HEK293 (cell line): ENCODE results near the gene GPR158.
A peak's percentile ranks its signal among the peaks of the same experiment; 100 is the strongest.

Source experiments
- CTCF ChIA-PET: fragments of 350-600 bp; formaldehyde crosslinking; extraction: SDS; loops from one replicate; lab custom pipeline; 2021; ENCODE audit warnings: antibody characterized with exemption; lab: Yijun Ruan, JAX
- POLR2A ChIA-PET: fragments of 300-600 bp; formaldehyde crosslinking; extraction: SDS; loops from one replicate; lab custom pipeline; 2020; ENCODE audit warnings: antibody characterized with exemption, inconsistent platforms; lab: Yijun Ruan, JAX
- H3K27ac ChIP-seq: fragments of 200-500 bp; sonication (Bioruptor generic); 2 replicates; pipeline ENCODE4 v1.5.1; 2014; ENCODE audit warnings: low read depth, low read length, control low read depth, inconsistent platforms; ENCODE audit errors: extremely low read depth
- H3K36me3 ChIP-seq, 2 experiments: fragments of 200-500 bp in 1 of 2; sonication (Bioruptor generic) in 1 of 2; 1 replicate in 1 of 2; 2 replicates in 1 of 2; pipeline ENCODE4 v1.5.1; 2014 to 2017; ENCODE audit warnings: inconsistent platforms in 2 of 2, low read length in 2 of 2; ENCODE audit not compliant: control insufficient read depth in 2 of 2, insufficient read depth in 1 of 2
- H3K4me1 ChIP-seq: fragments of 200-500 bp; sonication (Bioruptor generic); 2 replicates; pipeline ENCODE4 v1.5.1; 2014; ENCODE audit warnings: mild to moderate bottlenecking, low read length, inconsistent platforms; ENCODE audit not compliant: control insufficient read depth, insufficient read depth
- H3K4me3 ChIP-seq: 2 replicates; pipeline ENCODE4 v1.5.1; 2011; ENCODE audit warnings: low read depth, mild to moderate bottlenecking, control low read depth, low read length, moderate library complexity
- H3K9me3 ChIP-seq: fragments of 200-500 bp; sonication (Bioruptor generic); 2 replicates; pipeline ENCODE4 v1.5.1; 2014; ENCODE audit warnings: low read depth, low read length, inconsistent platforms; ENCODE audit not compliant: control insufficient read depth, insufficient read depth
- BCL11B ChIP-seq: fragments of 450-650 bp; formaldehyde crosslinking; IDR thresholded peaks from 2 replicates; pipeline ENCODE4 v1.5.1; 2016; ENCODE audit warnings: low read depth, missing biosample characterization, missing genetic modification characterization
- GLI2 ChIP-seq: fragments of 450-650 bp; formaldehyde crosslinking; IDR thresholded peaks from 2 replicates; pipeline ENCODE4; 2017; ENCODE audit warnings: missing biosample characterization, missing genetic modification characterization, low read depth, borderline replicate concordance
- KLF8 ChIP-seq: fragments of 450-650 bp; formaldehyde crosslinking; IDR thresholded peaks from 2 replicates; pipeline ENCODE4 v1.5.1; 2016; ENCODE audit warnings: missing biosample characterization, missing genetic modification characterization
- SETDB1 ChIP-seq: IDR thresholded peaks from one replicate; pipeline ENCODE4 v1.6.1; 2017; ENCODE audit warnings: mild to moderate bottlenecking, low read length, moderate library complexity, mixed read lengths; ENCODE audit not compliant: insufficient read length
- ZNF138 ChIP-seq: fragments of 450-650 bp; formaldehyde crosslinking; IDR thresholded peaks from 2 replicates; pipeline ENCODE4 v1.5.1; 2016; ENCODE audit warnings: missing biosample characterization, missing genetic modification characterization, borderline replicate concordance
- ZNF341 ChIP-seq: fragments of 450-650 bp; formaldehyde crosslinking; IDR thresholded peaks from 2 replicates; pipeline ENCODE4; 2016; ENCODE audit warnings: low read depth, missing biosample characterization, missing genetic modification characterization
- ZNF416 ChIP-seq: fragments of 450-650 bp; formaldehyde crosslinking; IDR thresholded peaks from 2 replicates; pipeline ENCODE4 v1.5.1; 2016; ENCODE audit warnings: missing biosample characterization, missing genetic modification characterization
- ZNF423 ChIP-seq: fragments of 450-650 bp; formaldehyde crosslinking; IDR thresholded peaks from 2 replicates; pipeline ENCODE4 v1.5.1; 2016; ENCODE audit warnings: missing biosample characterization, missing genetic modification characterization
- ZNF621 ChIP-seq: fragments of 450-650 bp; formaldehyde crosslinking; IDR thresholded peaks from 2 replicates; pipeline ENCODE4 v1.5.1; 2017; ENCODE audit warnings: missing biosample characterization, missing genetic modification characterization
- ZNF654 ChIP-seq: fragments of 450-650 bp; formaldehyde crosslinking; IDR thresholded peaks from 2 replicates; pipeline ENCODE4 v1.5.1; 2016; ENCODE audit warnings: low read depth, missing biosample characterization, missing genetic modification characterization
- ZNF670 ChIP-seq: fragments of 450-650 bp; formaldehyde crosslinking; IDR thresholded peaks from 2 replicates; pipeline ENCODE4 v1.5.1; 2016; ENCODE audit warnings: missing biosample characterization, missing genetic modification characterization, low read depth
- ZNF707 ChIP-seq: fragments of 450-650 bp; formaldehyde crosslinking; IDR thresholded peaks from 2 replicates; pipeline ENCODE4 v1.5.1; 2016; ENCODE audit warnings: missing biosample characterization, missing genetic modification characterization
- ZNF776 ChIP-seq: fragments of 450-650 bp; formaldehyde crosslinking; IDR thresholded peaks from 2 replicates; pipeline ENCODE4 v1.5.0; 2017; ENCODE audit warnings: missing biosample characterization, missing genetic modification characterization, borderline replicate concordance
- ZNF843 ChIP-seq: fragments of 450-650 bp; formaldehyde crosslinking; IDR thresholded peaks from 2 replicates; pipeline ENCODE4 v1.5.1; 2016; ENCODE audit warnings: missing biosample characterization, missing genetic modification characterization
- ZSCAN23 ChIP-seq: fragments of 450-650 bp; formaldehyde crosslinking; IDR thresholded peaks from 2 replicates; pipeline ENCODE4 v1.5.1; 2016; ENCODE audit warnings: missing biosample characterization, missing genetic modification characterization
- TF ChIP-seq, protein P1 (sequence below): fragments of 450-650 bp; formaldehyde crosslinking; IDR thresholded peaks from 2 replicates; pipeline ENCODE4 v1.5.1; 2016; ENCODE audit warnings: missing biosample characterization, missing genetic modification characterization
- TF ChIP-seq, protein P2 (sequence below): fragments of 450-650 bp; formaldehyde crosslinking; IDR thresholded peaks from 2 replicates; pipeline ENCODE4 v1.5.1; 2016; ENCODE audit warnings: missing biosample characterization, missing genetic modification characterization
- TF ChIP-seq, protein P3 (sequence below): fragments of 450-650 bp; formaldehyde crosslinking; IDR thresholded peaks from 2 replicates; pipeline ENCODE4 v1.5.1; 2016; ENCODE audit warnings: missing biosample characterization, missing genetic modification characterization
- TF ChIP-seq, protein P4 (sequence below): fragments of 450-650 bp; formaldehyde crosslinking; IDR thresholded peaks from 2 replicates; pipeline ENCODE4 v1.5.1; 2016; ENCODE audit warnings: missing biosample characterization, missing genetic modification characterization
- TF ChIP-seq, protein P5 (sequence below): fragments of 450-650 bp; IDR thresholded peaks from 2 replicates; pipeline ENCODE4 v1.5.1; 2018; ENCODE audit warnings: missing biosample characterization, mild to moderate bottlenecking, missing genetic modification characterization

GPR158 gene

DNA sequence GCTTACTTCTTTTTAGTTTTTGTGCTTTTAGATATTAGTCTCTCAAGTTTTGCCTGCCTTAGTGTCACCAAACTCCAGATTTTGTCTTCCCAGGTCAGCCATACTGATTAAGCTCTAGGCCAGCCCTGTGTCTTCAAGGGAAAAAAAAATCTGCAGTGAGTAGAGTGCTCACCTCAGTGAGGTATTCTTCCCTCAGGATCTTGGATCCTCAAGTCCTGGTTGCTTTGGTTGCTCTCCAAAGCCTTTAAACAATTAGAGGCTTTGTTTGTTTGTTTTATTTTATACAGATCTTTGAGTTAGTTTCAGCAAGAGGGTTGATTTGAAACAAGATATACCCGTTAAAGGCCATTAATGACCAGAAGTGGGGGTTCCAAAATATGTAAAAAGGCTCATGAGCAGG, 165.2 kb downstream of the GPR158 start:
- ChIA-PET CTCF (interaction anchor here (0.7 kb wide), 1 partner anchor 9 kb away, joined by 3 read pairs; no protein-coding TSS in a partner anchor), POLR2A (no interaction called here)
- no peaks in the 10 kb centered on the region for H3K9me3 ChIP-seq
- no peak for TF ChIP-seq ZSCAN23
- TF ChIP-seq ZNF423 (tag by site-specific recombination), result no peak
- TF ChIP-seq, protein P1, sequence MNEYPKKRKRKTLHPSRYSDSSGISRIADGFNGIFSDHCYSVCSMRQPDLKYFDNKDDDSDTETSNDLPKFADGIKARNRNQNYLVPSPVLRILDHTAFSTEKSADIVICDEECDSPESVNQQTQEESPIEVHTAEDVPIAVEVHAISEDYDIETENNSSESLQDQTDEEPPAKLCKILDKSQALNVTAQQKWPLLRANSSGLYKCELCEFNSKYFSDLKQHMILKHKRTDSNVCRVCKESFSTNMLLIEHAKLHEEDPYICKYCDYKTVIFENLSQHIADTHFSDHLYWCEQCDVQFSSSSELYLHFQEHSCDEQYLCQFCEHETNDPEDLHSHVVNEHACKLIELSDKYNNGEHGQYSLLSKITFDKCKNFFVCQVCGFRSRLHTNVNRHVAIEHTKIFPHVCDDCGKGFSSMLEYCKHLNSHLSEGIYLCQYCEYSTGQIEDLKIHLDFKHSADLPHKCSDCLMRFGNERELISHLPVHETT (tag by site-specific recombination), result no peak
- no peak for TF ChIP-seq ZNF621 (tag by site-specific recombination)
- no peak for TF ChIP-seq ZNF341
- H3K4me3 ChIP-seq, result no peak overlapping the region
- no peaks in the 10 kb centered on the region for H3K36me3 ChIP-seq
- no peak overlapping the region for H3K27ac ChIP-seq
- no peaks in the 10 kb centered on the region for H3K4me1 ChIP-seq

DNA sequence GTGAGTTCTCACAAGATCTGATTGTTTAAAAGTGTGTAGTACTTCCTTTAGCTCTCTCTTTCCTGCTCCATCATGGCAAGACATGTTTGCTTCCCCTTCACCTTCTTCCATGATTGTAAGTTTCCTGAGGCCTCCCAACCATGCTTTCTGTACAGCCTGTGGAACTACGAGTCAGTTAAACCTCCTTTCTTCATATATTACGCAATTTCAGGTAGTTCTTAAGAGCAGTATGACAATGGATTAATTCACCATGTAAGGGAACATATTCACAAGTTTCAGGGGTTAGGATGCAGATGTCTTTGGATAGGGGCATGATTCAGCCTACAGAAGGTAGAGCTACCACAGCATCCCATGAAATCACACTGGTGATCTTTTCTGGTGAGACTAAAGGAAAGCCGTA, 174.7 kb downstream of the GPR158 start:
- CTCF ChIA-PET, result no interaction called here
- no peaks in the 10 kb centered on the region for H3K36me3 ChIP-seq

DNA sequence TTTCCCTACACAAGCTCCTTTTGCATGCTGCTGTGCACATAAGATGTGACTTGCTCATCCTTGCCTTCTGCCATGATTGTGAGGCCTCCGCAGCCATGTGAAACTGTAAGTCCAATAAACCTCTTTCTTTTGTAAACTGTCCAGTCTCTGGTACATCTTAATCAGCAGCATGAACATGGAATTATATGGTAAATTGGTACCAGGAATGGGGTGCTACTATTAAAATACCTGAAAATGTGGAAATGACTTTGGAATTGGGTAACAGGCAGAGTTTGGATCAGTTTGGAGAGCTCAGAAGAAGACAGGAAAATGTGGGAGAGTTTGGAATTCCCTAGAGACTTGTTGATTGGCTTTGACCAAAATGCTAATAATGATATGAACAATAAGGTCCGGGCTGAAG, 181.8 kb downstream of the GPR158 start:
- Histone ChIP-seq H3K36me3 (no peaks in the 10 kb centered on the region), H3K4me3 (no peak overlapping the region), H3K4me1 (no peaks in the 10 kb centered on the region), H3K27ac (no peak overlapping the region), H3K9me3 (no peaks in the 10 kb centered on the region; the same call in 1 of the 2 replicates)
- POLR2A ChIA-PET, result no interaction called here
- CTCF ChIA-PET, result no interaction called here
- TF ChIP-seq ZNF843, result no peak
- TF ChIP-seq, protein P2, sequence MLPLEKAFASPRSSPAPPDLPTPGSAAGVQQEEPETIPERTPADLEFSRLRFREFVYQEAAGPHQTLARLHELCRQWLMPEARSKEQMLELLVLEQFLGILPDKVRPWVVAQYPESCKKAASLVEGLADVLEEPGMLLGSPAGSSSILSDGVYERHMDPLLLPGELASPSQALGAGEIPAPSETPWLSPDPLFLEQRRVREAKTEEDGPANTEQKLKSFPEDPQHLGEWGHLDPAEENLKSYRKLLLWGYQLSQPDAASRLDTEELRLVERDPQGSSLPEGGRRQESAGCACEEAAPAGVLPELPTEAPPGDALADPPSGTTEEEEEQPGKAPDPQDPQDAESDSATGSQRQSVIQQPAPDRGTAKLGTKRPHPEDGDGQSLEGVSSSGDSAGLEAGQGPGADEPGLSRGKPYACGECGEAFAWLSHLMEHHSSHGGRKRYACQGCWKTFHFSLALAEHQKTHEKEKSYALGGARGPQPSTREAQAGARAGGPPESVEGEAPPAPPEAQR (tag by site-specific recombination), result no peak
- peak; percentile 65 for TF ChIP-seq ZNF707 (tag by site-specific recombination)
- no peak for TF ChIP-seq GLI2 (tag by site-specific recombination)
- TF ChIP-seq KLF8 (tag by site-specific recombination), result no peak

More for the DNA sequence above, 174.7 kb downstream of the GPR158 start:
- Histone ChIP-seq H3K9me3 (no peaks in the 10 kb centered on the region), H3K4me1 (no peaks in the 10 kb centered on the region), H3K4me3 (no peak overlapping the region), H3K27ac (no peak overlapping the region)
- POLR2A ChIA-PET, result no interaction called here
- no peak for TF ChIP-seq ZNF138 (tag by site-specific recombination)
- no peak for TF ChIP-seq ZNF776 (tag by site-specific recombination)
- TF ChIP-seq, protein P3, sequence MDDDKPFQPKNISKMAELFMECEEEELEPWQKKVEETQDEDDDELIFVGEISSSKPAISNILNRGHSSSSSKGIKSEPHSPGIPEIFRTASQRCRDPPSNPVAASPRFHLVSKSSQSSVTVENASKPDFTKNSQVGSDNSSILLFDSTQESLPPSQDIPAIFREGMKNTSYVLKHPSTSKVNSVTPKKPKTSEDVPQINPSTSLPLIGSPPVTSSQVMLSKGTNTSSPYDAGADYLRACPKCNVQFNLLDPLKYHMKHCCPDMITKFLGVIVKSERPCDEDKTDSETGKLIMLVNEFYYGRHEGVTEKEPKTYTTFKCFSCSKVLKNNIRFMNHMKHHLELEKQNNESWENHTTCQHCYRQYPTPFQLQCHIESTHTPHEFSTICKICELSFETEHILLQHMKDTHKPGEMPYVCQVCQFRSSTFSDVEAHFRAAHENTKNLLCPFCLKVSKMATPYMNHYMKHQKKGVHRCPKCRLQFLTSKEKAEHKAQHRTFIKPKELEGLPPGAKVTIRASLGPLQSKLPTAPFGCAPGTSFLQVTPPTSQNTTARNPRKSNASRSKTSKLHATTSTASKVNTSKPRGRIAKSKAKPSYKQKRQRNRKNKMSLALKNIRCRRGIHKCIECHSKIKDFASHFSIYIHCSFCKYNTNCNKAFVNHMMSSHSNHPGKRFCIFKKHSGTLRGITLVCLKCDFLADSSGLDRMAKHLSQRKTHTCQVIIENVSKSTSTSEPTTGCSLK (tag by site-specific recombination), result no peak
- TF ChIP-seq BCL11B (tag by site-specific recombination), result no peak
- TF ChIP-seq ZNF621 (tag by site-specific recombination), result no peak
- TF ChIP-seq, protein P4, sequence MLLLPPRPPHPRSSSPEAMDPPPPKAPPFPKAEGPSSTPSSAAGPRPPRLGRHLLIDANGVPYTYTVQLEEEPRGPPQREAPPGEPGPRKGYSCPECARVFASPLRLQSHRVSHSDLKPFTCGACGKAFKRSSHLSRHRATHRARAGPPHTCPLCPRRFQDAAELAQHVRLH (tag by site-specific recombination), result no peak
- no peak for TF ChIP-seq ZNF654 (tag by site-specific recombination)
- no peak for TF ChIP-seq ZNF416 (tag by site-specific recombination)
- no peak for TF ChIP-seq SETDB1
- no peak for TF ChIP-seq ZNF670 (tag by site-specific recombination)
- TF ChIP-seq, protein P5, sequence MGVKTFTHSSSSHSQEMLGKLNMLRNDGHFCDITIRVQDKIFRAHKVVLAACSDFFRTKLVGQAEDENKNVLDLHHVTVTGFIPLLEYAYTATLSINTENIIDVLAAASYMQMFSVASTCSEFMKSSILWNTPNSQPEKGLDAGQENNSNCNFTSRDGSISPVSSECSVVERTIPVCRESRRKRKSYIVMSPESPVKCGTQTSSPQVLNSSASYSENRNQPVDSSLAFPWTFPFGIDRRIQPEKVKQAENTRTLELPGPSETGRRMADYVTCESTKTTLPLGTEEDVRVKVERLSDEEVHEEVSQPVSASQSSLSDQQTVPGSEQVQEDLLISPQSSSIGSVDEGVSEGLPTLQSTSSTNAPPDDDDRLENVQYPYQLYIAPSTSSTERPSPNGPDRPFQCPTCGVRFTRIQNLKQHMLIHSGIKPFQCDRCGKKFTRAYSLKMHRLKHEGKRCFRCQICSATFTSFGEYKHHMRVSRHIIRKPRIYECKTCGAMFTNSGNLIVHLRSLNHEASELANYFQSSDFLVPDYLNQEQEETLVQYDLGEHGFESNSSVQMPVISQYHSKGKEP (tag by site-specific recombination), result no peak
